GM18498 (cell line): ENCODE data around the gene WDR88.

Experiments used
- ATAC-seq: cut with Tn5 transposase; IDR thresholded peaks from one replicate; pipeline ENCODE4 v1.9.1; 2021; ENCODE audit warnings: mild to moderate bottlenecking, moderate library complexity; ENCODE audit not compliant: unreplicated experiment

The WDR88 gene

GRCh38 chr19:33195645-33196347, 63.9 kb downstream of the WDR88 start:
- ATAC-seq: no peak

GRCh38 chr19:33196446-33197193, 64.7 kb downstream of the WDR88 start:
- no peak for ATAC-seq

- no peak for ATAC-seq
These were observed 65.7 kb downstream of the WDR88 start for GRCh38 chr19:33197591-33198000.

- no peak for ATAC-seq
These were observed 66.3 kb downstream of the WDR88 start for GRCh38 chr19:33198169-33198568.

GRCh38 chr19:33199441-33200265, 67.7 kb downstream of the WDR88 start:
- no peak for ATAC-seq

- ATAC-seq: no peak
These were observed 69.6 kb downstream of the WDR88 start for GRCh38 chr19:33201473-33201872.

- no peak for ATAC-seq
These were observed 70.1 kb downstream of the WDR88 start for GRCh38 chr19:33201886-33202545.

GRCh38 chr19:33202546-33203507, 70.9 kb downstream of the WDR88 start:
- no peak for ATAC-seq

- ATAC-seq: no peak
These were observed 71.6 kb downstream of the WDR88 start for GRCh38 chr19:33203529-33203928.

GRCh38 chr19:33204136-33204973, 72.4 kb downstream of the WDR88 start:
- no peak for ATAC-seq

- ATAC-seq: no peak
These were observed 73.2 kb downstream of the WDR88 start for GRCh38 chr19:33205110-33205509.

GRCh38 chr19:33205531-33206260, 73.8 kb downstream of the WDR88 start:
- ATAC-seq: no peak

- no peak for ATAC-seq
These were observed 74.5 kb downstream of the WDR88 start for GRCh38 chr19:33206261-33207039.

GRCh38 chr19:33207040-33207620, 75.2 kb downstream of the WDR88 start:
- no peak for ATAC-seq

- no peak for ATAC-seq
These were observed 76.0 kb downstream of the WDR88 start for GRCh38 chr19:33207903-33208302.

GRCh38 chr19:33208371-33208895, 76.5 kb downstream of the WDR88 start:
- ATAC-seq: no peak
